Sigmoid colon (tissue), 7 donors: ENCODE data around the gene ICA1L. TPM values are rescaled to one million over a fixed set of nuclear protein-coding genes. Genes with fewer than 3 reads are reported as not detected.

Experiments
- DNase-seq: peaks from one replicate; pipeline ENCODE4 v3.0.0-alpha.2; 2019
- H3K27ac ChIP-seq, 4 donors: fragments of 200-600 bp; sonication (generic); one replicate each; pipeline ENCODE4 v1.5.1; 2016 to 2019; ENCODE audit warnings: mild to moderate bottlenecking in 1 of 4
- H3K27me3 ChIP-seq, 3 donors: fragments of 200-600 bp; sonication (generic); one replicate each; pipeline ENCODE4 v1.5.1; 2019; ENCODE audit warnings: mild to moderate bottlenecking in 1 of 3
- H3K36me3 ChIP-seq, 4 donors: fragments of 200-600 bp; sonication (generic); one replicate each; pipeline ENCODE4 v1.5.1; 2016 to 2019
- H3K4me1 ChIP-seq, 4 donors: fragments of 200-600 bp; sonication (generic); one replicate each; pipeline ENCODE4 v1.5.1; 2017 to 2019
- H3K4me3 ChIP-seq, 4 donors: fragments of 200-600 bp; sonication (generic); one replicate each; pipeline ENCODE4 v1.5.1; 2017 to 2019; ENCODE audit warnings: mild to moderate bottlenecking in 2 of 4, moderate library complexity in 1 of 4
- H3K9me3 ChIP-seq, 4 donors: fragments of 200-600 bp in 3 of 4; sonication (generic) in 3 of 4; one replicate each; pipeline versions ENCODE4 v1.5.1 to v1.6.1; 2013 to 2019
- CTCF ChIP-seq, 4 experiments: fragments of 450-650 bp in 3 of 4; fragments of 200-600 bp in 1 of 4; IDR thresholded peaks; one replicate each; pipeline ENCODE4 v1.5.1; 2016 to 2019; ENCODE audit warnings: antibody characterized with exemption in 4 of 4, mild to moderate bottlenecking in 3 of 4, moderate library complexity in 2 of 4
- EP300 ChIP-seq, 4 donors: sonication (generic); formaldehyde crosslinking; IDR thresholded peaks; one replicate each; pipeline ENCODE4 v1.6.1; 2017; ENCODE audit warnings: antibody characterized with exemption in 4 of 4
- POLR2A ChIP-seq, 2 donors: fragments of 450-650 bp; IDR thresholded peaks; one replicate each; pipeline ENCODE4 v1.6.1; 2016; ENCODE audit warnings: antibody characterized with exemption in 2 of 2, mild to moderate bottlenecking in 2 of 2, moderate library complexity in 2 of 2
- POLR2AphosphoS5 ChIP-seq, 4 donors: sonication (generic); formaldehyde crosslinking; IDR thresholded peaks; one replicate each; pipeline ENCODE4 v1.6.1; 2017; ENCODE audit warnings: antibody characterized with exemption in 4 of 4
- WGBS, 2 donors: extraction: QIAGEN DNeasy Blood & Tissue Kit; methylation state at CpG; one replicate each; pipeline ENCODE4 v1.1.7; 2013; 5-methylcytosine and 5-hydroxymethylcytosine counted together
- intact Hi-C: fragments of 100-400 bp; cut with DNase I; formaldehyde crosslinking; loops from one replicate; pipeline ENCODE4 v1.15.1; 2023
- polyA plus RNA-seq, 3 donors: library from polyadenylated mRNA; stranded (reverse); fragments of 200-250 nt; gene quantifications; one replicate each; pipeline ENCODE4 v1.2.3, GENCODE V29; 2013
- total RNA-seq, 4 donors: library from RNA; depleted of rRNA; stranded (reverse); fragments of >200 nt; gene quantifications; one replicate each; pipeline ENCODE4 v1.1.0, GENCODE V29; 2016
- donor health status: healthy with polysubstance abuse.
- donor health status: Bipolar disorder and iron deficiency.
- donor health status: healthy.

The ICA1L gene
- total and polyA plus RNA-seq, 7 donors, result 0.46 to 28.8 (median 15.7) TPM

GRCh38 chr2:202885190-202885589, 13.6 kb upstream of the ICA1L start:
- Histone ChIP-seq H3K27me3 (no peaks in the 10 kb centered on the region), H3K4me3 (no peak overlapping the region), H3K36me3 (peaks cover 0 to 63% (median 12%) of the 10 kb centered on the region in 4 donors), H3K27ac (no peak overlapping the region), H3K9me3 (no peaks in the 10 kb centered on the region), H3K4me1 (no peaks in the 10 kb centered on the region)
- no peak for DNase-seq
- intact Hi-C loops, result no loop called here
- 95 to 97% methylated on average over 7 of the region's 7 CpGs for WGBS, 2 donors
- TF ChIP-seq POLR2AphosphoS5 (IDR thresholded peaks at IDR 0.05) (no peak), CTCF (IDR thresholded peaks at IDR 0.05) (no peak), EP300 (IDR thresholded peaks at IDR 0.05) (no peak), POLR2A (IDR thresholded peaks at IDR 0.05) (no peak)

- intact Hi-C loops, result no loop called here
- 80 to 89% methylated on average over 5 of the region's 5 CpGs for WGBS, 2 donors
- Histone ChIP-seq H3K27ac (no peak overlapping the region), H3K4me3 (no peak overlapping the region), H3K9me3 (no peaks in the 10 kb centered on the region), H3K4me1 (no peaks in the 10 kb centered on the region), H3K36me3 (peaks cover 0 to 62% (median 9%) of the 10 kb centered on the region in 4 donors), H3K27me3 (no peaks in the 10 kb centered on the region)
- no peak for TF ChIP-seq CTCF (IDR thresholded peaks at IDR 0.05)
- no peak for TF ChIP-seq EP300 (IDR thresholded peaks at IDR 0.05)
- TF ChIP-seq POLR2AphosphoS5 (IDR thresholded peaks at IDR 0.05), result no peak
- TF ChIP-seq POLR2A (IDR thresholded peaks at IDR 0.05), result no peak
- DNase-seq, result no peak
Observed at GRCh38 chr2:202883987-202884675, 12.6 kb upstream of the ICA1L start.

GRCh38 chr2:202881570-202881969, 10.0 kb upstream of the ICA1L start:
- TF ChIP-seq EP300 (IDR thresholded peaks at IDR 0.05), result no peak
- TF ChIP-seq POLR2A (IDR thresholded peaks at IDR 0.05), result no peak
- TF ChIP-seq POLR2AphosphoS5 (IDR thresholded peaks at IDR 0.05), result no peak
- no peak for TF ChIP-seq CTCF (IDR thresholded peaks at IDR 0.05)
- intact Hi-C loops, result no loop called here
- no peak overlapping the region for H3K27ac ChIP-seq
- H3K36me3 ChIP-seq, result peaks cover 0 to 50% (median 9%) of the 10 kb centered on the region in 4 donors
- no peak for DNase-seq
- no peak overlapping the region for H3K4me3 ChIP-seq
- WGBS, 2 donors, result 87 to 97% methylated on average over 4 of the region's 4 CpGs
- no peaks in the 10 kb centered on the region for H3K9me3 ChIP-seq
- no peaks in the 10 kb centered on the region for H3K27me3 ChIP-seq
- no peaks in the 10 kb centered on the region for H3K4me1 ChIP-seq

GRCh38 chr2:202877699-202878098, 6.1 kb upstream of the ICA1L start:
- H3K4me1 ChIP-seq, result no peaks in the 10 kb centered on the region
- H3K36me3 ChIP-seq, result peaks cover 0 to 29% (median 2%) of the 10 kb centered on the region in 4 donors
- 97 to 99% methylated on average over 2 of the region's 2 CpGs for WGBS, 2 donors
- intact Hi-C loops, result no loop called here
- H3K4me3 ChIP-seq, result no peak overlapping the region
- no peak overlapping the region for H3K27ac ChIP-seq
- no peaks in the 10 kb centered on the region for H3K27me3 ChIP-seq
- no peak for DNase-seq
- TF ChIP-seq POLR2A (IDR thresholded peaks at IDR 0.05), result no peak
- TF ChIP-seq EP300 (IDR thresholded peaks at IDR 0.05), result no peak
- no peak for TF ChIP-seq POLR2AphosphoS5 (IDR thresholded peaks at IDR 0.05)
- TF ChIP-seq CTCF (IDR thresholded peaks at IDR 0.05), result no peak
- no peaks in the 10 kb centered on the region for H3K9me3 ChIP-seq
